SK-N-MC (cell line): ENCODE results near the gene HUNK.
"Not testable (repeated sequence)": the region's sequence is repeated elsewhere in the genome, so short reads cannot be mapped to it uniquely, and the experiment has no call there.

Experiments used
- EZH2 ChIP-seq: fragments of 200-600 bp; sonication (generic); IDR thresholded peaks from one replicate; pipeline ENCODE4 v1.6.1; 2017; ENCODE audit warnings: antibody characterized with exemption
- FOXP2 ChIP-seq: optimal IDR thresholded peaks from 2 replicates; pipeline ENCODE3; 2011; ENCODE audit warnings: mild to moderate bottlenecking, moderate library complexity; ENCODE audit not compliant: insufficient read depth; ENCODE audit errors: extremely low read length, control extremely low read depth

- TF ChIP-seq EZH2, FOXP2: not testable (repeated sequence)
Observed at GRCh38 chr21:31857631-31858030, 15.2 kb upstream of the HUNK start.
